ENCODE measurements around the gene TMEM219.

- no peak for TF ChIP-seq CTCF (IDR thresholded peaks at IDR 0.05)
- no peak for TF ChIP-seq POLR2AphosphoS5 (IDR thresholded peaks at IDR 0.05)
- no peak for TF ChIP-seq POLR2A (IDR thresholded peaks at IDR 0.05)
Measured at GRCh38 chr16:29926711-29927052, 35.2 kb upstream of the TMEM219 start.
